Astrocyte of the hippocampus (primary cell): ENCODE results near the gene TLK2.

Experiments
- DNase-seq: peaks from one replicate; pipeline ENCODE4 v3.0.0; 2011; ENCODE audit warnings: low read depth, low spot score

Gene TLK2

DNA sequence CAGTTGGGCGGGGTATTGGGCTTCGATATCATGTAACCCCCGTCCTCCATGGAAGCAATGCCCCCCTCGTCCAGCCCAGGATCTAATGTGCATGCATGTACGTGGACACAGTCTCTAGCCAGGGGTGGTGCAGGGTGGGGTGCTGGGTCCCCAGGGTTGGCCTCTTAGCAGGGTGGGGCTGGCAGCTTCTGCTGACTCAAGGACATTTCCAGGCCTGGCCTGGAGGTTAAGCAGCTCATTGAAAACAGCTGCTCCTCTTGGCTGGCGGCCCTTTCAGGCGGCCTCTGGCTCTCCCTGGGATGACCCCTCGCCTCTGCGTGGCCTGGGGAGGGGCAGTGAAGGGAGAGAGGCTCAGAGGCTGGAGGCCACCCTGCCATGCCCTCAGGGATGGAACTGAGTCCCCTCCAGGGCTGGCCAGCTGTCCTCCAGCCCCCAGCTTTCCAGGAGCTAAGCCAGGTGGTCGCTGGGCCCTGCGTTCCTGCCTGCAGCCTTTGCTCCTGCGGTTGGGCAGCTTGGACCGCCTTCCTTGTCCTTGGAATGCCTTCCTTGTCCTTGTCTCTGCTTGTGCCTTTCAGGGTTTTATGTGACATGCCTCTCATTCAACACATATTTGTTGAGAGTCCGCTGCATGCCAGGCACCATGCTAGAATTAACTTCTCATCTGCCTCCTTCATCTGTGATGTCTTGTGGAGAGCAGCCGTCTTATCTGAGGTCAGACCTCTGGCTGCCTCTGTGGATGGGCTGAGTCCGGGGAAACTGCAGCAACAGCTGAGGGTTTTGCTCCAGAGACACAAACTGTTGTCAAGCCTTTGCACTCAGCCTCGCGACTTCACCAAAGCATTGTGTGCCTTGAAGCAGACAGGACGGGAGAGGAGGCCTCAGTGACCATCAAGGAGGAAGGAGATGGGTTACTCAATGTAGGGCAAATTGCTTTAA lies 175.5 kb downstream of the TLK2 start:
- DNase-seq = peak; percentile 52

DNA sequence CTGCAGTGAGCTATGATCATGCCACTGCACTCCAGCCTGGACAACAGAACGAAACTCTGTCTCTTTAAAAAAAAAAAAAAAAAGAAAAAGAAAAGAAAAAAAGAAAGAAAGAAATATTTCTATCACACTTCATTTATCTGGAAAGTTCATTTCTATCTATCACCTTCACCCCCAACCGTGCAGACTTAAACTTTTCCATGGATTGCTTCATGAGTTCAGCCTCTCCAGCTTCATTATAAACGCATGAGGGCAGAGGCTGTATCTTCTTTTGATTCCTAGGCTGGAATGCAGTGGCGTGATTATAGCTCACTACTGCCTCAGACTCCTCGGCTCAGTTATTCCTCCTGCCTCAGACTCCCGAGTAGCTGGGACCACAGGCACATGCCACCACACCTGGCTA lies 177.0 kb downstream of the TLK2 start:
- no peak for DNase-seq

DNA sequence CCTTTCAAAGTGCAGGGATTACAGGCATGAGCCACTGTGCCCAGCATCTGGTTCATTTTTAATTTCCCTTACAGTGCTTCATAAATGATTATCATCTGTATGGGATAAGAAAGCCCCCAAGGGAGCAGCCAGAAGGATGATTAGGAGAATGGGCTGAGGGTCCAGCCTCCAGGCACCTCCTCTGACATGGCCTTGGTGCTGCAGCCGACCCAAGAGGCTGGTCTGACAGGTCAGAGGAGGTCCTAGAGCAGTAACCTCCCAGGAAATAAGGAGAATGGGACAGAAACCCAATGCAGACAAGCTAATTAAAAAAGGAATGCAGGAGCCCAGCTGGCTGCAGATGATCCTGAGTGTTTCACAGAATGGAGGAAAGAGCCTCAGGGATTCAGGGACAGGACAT lies 177.8 kb downstream of the TLK2 start:
- DNase-seq = no peak

DNA sequence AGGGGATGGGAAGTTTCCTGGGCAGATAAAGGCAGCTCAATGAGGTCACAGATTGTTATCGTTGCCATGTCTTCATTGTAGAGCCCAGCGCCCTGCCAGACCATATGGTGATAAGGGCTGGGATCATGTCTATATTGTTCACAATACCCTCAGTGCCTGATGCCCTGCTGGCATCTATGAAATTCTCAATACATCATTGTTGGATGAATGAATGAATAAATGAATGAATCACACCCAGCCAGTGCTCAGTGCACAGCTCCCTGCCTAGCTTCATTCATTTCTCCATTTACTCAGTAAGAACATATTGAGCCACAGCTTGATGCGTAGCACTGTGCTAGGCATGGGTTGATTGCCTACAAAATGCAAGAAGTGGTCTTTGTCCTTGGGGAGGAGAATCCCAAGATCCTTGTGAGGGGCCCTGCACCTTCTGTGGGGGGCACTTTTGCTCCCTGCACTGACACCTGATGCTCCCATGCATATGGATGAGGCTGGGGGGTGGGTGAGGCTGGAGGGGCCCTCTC lies 178.6 kb downstream of the TLK2 start:
- no peak for DNase-seq

DNA sequence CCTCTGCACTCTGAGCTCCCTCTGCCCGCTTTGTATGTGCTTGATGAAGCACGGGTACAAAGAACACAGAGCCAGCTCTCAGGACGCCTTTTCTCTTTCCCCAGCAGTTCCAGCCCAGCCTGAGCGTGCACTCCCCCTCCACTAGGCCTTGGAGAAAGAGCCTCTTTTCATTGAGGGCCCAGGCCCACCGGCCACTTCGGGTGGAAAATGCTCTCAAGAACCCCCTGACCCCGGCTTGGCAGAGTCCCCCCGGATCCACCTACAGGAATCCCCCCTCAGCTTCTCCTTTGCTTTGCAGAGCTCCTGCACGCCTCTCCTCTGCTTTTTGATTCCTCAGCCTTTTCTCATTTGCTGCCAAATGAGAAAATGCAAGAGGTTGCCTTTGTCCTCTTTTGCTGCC lies 179.1 kb downstream of the TLK2 start:
- DNase-seq = no peak

DNA sequence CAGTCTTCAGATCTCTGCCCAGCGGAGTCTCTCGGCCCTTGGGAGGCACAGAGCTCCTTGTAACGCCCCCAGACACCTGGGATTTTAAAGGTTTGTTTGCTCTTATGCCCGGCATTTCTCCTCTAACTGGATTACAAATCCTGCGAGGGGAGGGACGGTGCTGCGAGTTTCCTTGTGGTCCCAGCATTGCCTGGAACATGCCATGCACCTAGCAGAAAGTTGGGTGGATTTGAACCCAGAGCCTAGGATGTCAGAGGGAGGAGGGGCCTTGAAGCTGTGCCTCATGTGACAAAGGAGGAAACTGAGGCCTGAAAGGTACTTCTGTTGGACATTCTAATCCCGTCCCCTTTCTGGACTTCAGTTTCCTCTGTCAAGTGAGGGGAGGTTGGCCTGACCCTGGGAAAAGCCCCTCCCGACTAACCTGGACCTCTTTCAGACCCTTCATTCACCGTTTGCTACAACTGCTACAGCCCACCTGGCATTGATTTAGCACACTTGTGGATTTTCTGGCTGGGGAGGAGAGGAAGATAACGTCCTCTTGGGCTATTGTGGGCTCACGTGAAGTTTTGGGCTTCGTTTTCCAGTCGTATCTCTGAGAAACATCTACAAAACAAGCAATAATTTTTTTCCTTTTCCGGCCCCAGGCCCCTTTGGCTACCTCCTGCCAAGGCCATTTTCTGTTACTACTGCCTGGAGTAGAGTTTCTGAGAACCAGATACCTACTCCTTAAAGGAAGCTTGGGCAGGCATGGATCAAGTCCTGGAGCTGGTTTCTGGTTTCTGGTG lies 179.7 kb downstream of the TLK2 start:
- DNase-seq = no peak

DNA sequence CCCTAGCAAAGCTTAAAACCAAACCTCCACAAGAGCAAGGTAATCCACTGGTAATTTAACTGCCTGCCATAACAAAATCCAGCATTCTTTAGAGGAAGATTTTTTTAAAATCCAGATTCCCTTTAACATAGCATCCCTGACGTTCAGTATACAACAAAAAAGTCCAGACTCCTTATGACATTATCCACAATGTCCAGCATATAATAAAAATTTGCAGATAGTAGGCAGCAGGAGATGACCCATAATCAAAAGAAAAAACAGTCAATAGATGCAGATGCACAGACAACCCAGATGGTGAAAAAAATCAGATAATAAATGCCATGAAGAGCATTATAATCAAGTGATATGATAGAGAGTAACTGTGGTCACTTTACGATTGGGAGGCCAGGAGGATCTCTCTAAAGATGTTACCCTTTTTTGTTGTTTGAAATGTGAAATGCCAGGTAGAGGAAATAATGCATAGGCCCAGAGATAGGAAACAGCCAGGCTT lies 182.0 kb downstream of the TLK2 start:
- DNase-seq = no peak

DNA sequence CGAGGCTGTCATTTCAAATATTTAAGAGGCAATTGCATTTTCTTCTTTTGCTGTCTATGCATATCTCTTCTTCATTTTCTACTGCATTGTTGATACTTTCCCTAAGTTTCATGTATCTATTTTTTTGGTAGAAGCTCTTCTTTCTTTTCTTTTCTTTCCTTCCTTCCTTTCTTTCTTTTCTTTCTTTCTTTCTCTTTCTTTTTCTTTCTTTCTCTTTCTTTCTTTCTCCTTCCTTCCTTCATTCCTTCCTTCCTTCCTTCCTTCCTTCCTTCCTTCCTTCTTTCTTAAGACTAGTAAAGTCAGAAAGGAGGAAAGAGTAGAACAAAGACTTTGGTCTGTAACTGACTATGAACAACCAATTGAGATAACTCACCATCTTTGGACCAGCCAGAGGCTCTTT lies 182.7 kb downstream of the TLK2 start:
- no peak for DNase-seq

DNA sequence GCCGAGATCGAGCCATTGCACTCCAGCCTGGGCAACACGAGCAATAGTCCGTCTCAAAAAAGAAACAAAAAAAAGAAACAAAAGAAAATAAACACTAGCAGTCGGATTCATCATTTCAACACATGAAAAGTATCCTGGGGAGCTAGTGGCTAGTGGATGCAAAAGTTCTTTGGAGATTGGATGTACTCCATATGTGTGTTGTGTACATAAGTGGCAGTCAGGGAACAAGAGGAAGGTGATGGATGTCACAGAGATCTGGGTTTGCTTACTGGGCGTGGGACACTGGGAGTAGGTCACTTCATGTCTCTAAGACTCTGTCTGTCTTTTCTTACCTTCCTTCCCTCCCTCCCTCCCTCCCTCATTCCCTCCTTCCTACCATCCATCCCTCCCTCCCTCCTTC lies 184.2 kb downstream of the TLK2 start:
- DNase-seq = no peak
